GM18907 (cell line): ENCODE measurements around the gene SRCIN1.
"Not testable (repeated sequence)": the region's sequence is repeated elsewhere in the genome, so short reads cannot be mapped to it uniquely, and the experiment has no call there.

Source experiments
- ATAC-seq: cut with Tn5 transposase; IDR thresholded peaks from one replicate; pipeline ENCODE4 v1.9.1; 2021; ENCODE audit warnings: mild to moderate bottlenecking, moderate library complexity; ENCODE audit not compliant: unreplicated experiment

SRCIN1 gene, protein sequence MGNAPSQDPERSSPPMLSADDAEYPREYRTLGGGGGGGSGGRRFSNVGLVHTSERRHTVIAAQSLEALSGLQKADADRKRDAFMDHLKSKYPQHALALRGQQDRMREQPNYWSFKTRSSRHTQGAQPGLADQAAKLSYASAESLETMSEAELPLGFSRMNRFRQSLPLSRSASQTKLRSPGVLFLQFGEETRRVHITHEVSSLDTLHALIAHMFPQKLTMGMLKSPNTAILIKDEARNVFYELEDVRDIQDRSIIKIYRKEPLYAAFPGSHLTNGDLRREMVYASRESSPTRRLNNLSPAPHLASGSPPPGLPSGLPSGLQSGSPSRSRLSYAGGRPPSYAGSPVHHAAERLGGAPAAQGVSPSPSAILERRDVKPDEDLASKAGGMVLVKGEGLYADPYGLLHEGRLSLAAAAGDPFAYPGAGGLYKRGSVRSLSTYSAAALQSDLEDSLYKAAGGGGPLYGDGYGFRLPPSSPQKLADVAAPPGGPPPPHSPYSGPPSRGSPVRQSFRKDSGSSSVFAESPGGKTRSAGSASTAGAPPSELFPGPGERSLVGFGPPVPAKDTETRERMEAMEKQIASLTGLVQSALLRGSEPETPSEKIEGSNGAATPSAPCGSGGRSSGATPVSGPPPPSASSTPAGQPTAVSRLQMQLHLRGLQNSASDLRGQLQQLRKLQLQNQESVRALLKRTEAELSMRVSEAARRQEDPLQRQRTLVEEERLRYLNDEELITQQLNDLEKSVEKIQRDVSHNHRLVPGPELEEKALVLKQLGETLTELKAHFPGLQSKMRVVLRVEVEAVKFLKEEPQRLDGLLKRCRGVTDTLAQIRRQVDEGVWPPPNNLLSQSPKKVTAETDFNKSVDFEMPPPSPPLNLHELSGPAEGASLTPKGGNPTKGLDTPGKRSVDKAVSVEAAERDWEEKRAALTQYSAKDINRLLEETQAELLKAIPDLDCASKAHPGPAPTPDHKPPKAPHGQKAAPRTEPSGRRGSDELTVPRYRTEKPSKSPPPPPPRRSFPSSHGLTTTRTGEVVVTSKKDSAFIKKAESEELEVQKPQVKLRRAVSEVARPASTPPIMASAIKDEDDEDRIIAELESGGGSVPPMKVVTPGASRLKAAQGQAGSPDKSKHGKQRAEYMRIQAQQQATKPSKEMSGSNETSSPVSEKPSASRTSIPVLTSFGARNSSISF

DNA sequence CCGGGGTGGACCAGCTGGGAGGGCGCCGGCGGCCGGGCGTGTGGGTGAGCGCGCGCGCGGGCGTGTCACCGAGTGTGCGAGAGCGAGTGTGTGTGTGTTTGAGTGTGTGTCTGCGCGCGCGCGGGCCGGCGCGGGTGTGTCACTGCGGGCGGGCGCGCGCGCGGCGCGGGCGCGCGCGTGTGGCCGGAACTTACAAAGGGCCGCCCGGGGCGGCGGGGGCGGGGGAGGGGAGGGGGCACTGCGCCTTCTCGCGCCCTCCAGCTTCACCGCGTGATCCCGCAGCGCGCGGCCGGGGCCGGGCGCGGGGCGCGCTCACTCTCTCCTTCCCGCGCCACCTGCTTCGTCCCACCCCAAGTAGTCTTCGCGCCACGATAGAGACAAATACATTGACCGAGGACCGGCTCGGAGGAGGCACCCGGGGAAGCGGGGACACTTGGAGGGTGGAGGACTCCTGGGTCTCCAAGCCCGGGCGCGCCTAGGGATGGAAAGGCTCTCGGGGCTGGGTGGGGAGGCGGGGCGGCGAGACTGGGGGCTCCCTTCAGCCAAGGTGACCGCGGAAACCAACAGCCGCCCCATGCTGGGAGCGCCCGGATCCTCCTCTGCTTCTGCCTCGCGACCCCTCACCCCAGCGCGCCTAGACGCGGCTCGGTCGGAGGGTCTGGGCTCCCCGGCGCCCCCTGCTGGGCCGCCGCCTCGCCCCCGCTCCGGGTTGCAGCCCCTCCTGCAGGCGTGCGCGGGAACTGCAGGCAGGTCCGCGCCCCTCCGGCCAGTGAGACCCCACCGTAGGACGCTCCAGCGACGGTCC lies at the start of gene SRCIN1:
SRCIN1 (minus strand) TSS at position 112 of the 805 bp plus-strand sequence. CDS start 247 bp downstream, outside the sequence.
- no peak for ATAC-seq

- no peak for ATAC-seq
Observed at GRCh38 chr17:38654411-38655398, 49.0 kb upstream of the SRCIN1 start.

GRCh38 chr17:38653679-38654078 lies 47.9 kb upstream of the SRCIN1 start:
- ATAC-seq = no peak

- no peak for ATAC-seq
Observed at GRCh38 chr17:38653230-38653629, 47.5 kb upstream of the SRCIN1 start.

DNA sequence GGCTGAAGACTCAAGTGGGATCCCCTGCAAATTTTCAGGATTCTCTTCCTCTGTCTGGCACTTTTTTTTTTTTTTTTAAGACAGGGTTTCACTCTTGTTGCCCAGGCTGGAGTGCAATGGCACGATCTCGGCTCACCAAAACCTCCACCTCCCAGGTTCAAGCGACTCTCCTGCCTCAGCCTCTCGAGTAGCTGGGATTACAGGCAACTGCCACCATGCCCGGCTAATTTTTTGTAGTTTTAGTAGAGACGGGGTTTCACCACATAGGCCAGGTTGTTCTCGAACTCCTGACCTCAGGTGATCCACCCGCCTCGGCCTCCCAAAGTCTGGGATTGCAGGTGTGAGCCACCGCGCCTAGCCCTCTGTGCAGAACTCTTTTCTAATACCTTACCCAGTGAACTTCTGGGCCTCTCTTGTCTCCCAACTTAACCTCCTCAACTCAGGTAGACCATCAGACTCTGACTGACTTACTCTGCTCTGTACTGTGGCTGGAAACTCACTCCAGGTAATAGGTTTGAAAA lies 45.0 kb upstream of the SRCIN1 start:
- ATAC-seq = not testable (repeated sequence)

DNA sequence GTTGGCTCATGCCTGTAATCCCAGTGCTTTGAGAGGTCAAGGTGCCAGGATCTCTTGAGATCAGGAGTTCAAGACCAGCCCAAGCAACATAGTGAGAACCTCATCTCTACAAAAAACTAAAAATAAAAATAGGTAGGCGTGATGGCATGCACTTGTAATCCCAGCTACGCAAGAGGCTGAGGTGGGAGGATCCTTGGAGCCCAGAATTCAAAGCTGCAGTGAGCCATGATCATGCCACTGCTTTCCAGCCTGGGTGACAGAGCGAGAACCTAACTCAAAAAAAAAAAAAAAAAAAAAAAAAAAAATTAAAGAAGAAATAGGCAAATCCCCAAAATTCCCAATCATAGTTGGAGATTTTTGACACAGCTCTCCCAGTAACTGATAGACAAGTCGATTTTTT lies 32.2 kb upstream of the SRCIN1 start:
- no peak for ATAC-seq

- ATAC-seq = no peak
Observed at GRCh38 chr17:38636054-38636453, 30.3 kb upstream of the SRCIN1 start.

GRCh38 chr17:38632334-38632733 lies 26.6 kb upstream of the SRCIN1 start:
- no peak for ATAC-seq

GRCh38 chr17:38628441-38628840 lies 22.7 kb upstream of the SRCIN1 start:
- no peak for ATAC-seq

DNA sequence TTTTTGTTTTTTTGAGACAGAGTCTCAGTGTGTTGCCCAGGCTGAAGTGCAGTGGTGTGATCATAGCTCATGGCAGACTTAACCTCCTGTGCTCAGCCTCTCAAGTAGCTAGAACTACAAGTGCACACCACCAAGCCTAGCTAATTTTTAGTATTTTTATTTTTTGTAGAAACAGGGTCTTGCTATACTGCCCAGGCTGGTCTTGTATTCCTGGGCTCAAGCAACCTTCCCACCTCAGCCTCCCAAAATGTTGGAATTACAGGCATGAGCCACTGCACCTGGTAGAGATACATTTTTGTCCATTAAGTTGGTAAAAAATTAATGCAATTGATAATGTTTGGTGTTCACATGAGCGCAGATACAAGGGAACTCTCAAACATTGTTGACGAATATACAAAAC lies 22.2 kb upstream of the SRCIN1 start:
- no peak for ATAC-seq

DNA sequence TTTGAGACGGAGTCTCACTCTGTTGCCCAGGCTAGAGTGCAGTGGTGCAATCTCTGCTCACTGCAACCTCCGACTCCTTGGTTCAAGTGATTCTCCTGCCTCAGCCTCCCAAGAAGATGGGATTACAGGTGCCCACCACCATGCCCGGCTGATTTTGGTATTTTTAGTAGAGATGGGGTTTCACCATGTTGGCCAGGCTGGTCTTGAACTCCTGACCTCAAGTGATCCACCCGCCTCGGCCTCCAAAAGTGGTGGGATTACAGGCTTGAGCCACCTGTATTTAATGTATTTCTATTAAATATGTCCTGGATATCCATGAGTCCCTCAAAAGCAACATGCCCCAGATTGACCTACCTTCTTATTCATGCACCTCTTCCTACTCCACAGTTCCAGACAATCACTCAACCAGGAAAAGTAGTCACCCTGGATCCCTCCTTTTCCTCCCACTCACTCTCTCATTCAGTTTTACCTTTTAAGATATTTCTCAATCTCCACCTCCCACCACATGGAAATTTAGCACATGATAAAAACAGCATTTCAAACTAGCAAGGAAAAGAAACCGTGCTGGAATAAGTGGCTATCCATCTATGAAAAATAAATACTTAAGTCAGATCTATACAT lies 21.0 kb upstream of the SRCIN1 start:
- not testable (repeated sequence) for ATAC-seq

- ATAC-seq = no peak
Observed at GRCh38 chr17:38625482-38625881, 19.7 kb upstream of the SRCIN1 start.

GRCh38 chr17:38624782-38625355 lies 19.1 kb upstream of the SRCIN1 start:
- ATAC-seq = not testable (repeated sequence)

- no peak for ATAC-seq
Observed at GRCh38 chr17:38621538-38621937, 15.8 kb upstream of the SRCIN1 start.

DNA sequence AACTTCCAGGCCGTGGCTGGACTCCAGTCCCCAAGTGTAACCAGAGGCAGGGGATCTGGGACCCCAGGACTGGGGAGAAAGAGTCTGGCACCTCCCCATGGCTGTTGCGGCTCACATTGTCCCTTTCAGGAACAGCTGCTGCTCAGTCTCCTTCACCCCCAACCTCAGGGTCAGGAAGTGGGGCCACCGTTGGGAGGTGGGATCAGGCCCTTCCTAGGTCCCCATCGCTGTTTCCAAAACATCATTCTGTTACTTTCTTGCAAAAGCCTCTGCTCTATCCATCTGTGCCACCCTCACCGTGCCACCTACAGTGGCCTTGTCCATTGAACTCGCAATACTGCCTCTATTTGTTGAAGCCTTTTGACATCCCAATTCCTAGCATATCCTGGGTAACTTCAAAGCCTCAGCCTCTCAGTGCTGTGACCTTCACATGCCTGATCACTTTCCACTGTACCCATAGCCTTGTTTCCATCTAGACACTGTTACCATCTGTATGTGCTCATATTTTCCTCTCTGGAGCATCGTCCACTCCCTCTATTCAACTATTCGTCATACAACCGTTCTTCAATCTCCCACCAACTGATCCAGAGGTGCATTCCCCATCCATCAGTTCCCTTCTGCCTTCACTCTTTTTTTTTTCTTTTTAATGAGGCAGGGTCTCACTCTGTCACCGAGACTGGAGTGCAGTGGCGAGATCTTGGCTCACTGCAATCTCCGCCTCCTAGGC lies 15.0 kb upstream of the SRCIN1 start:
- no peak for ATAC-seq

GRCh38 chr17:38619937-38620550 lies 14.3 kb upstream of the SRCIN1 start:
- no peak for ATAC-seq

DNA sequence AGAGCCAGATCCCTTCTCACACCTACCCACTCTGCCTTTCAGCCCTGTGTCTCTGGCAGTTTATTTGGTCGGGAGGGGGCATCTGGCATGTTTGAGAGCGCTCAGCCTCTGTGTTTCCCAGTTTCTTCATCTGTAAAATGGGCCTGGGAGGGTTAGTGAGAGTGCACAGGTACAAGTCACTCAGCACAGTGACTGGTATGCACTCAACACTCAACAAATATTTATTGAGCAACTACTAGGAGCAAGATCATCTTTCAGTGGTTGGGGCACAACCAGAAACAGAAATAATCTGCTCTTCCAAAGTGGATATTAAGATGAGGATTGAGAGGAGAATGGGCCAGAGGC lies 13.7 kb upstream of the SRCIN1 start:
- no peak for ATAC-seq
